GM12878 (cell line): Measurements from ENCODE around the gene SLC24A3. TPM values are rescaled to one million over a fixed set of nuclear protein-coding genes. Genes with fewer than 3 reads are reported as not detected.

Experiments used
- ATAC-seq: fragments of 200-7000 bp; cut with Tn5 transposase; 3 replicates; pipeline ENCODE4 v1.9.1; 2020; ENCODE audit warnings: mild to moderate bottlenecking, moderate library complexity
- BruUV-seq: library from RNA; stranded (reverse); fragments of 400-500 nt; replicated peaks from 2 replicates; lab custom pipeline; 2021; lab: Mats Ljungman, UMichigan
- CTCF ChIA-PET: fragments of 300-600 bp; sonication (Branson Sonifier 250); formaldehyde crosslinking; extraction: SDS; loops from one replicate; lab custom pipeline; 2021; ENCODE audit warnings: inconsistent platforms; lab: Yijun Ruan, JAX
- POLR2A ChIA-PET: fragments of 350-600 bp; formaldehyde crosslinking; extraction: SDS; loops from one replicate; lab custom pipeline; 2021; ENCODE audit warnings: inconsistent platforms; lab: Charles Lee
- RAD21 ChIA-PET: fragments of 300-600 bp; sonication (Branson Sonifier 250); formaldehyde crosslinking; loops from one replicate; lab custom pipeline; 2023; ENCODE audit warnings: antibody characterized with exemption; ENCODE audit not compliant: unreplicated experiment; lab: Charles Lee
- SMC1A ChIA-PET: fragments of 300-600 bp; sonication (Branson Sonifier 250); formaldehyde crosslinking; loops from one replicate; lab custom pipeline; 2023; ENCODE audit not compliant: unreplicated experiment, uncharacterized antibody; lab: Charles Lee
- DNase-seq: peaks from one replicate; pipeline ENCODE4 v3.0.0-alpha.2; 2011; ENCODE audit warnings: low read depth, low spot score
- FAIRE-seq: peaks from 3 replicates; lab custom pipeline; 2011; peaks lifted over from hg19 to GRCh38; lab: Jason Lieb, UNC
- H2AFZ ChIP-seq: 2 replicates; pipeline ENCODE4 v1.6.0; 2011; ENCODE audit warnings: low read depth, low read length, control low read depth; ENCODE audit not compliant: control insufficient read depth
- H3K27ac ChIP-seq: 2 replicates; pipeline ENCODE4 v1.5.1; 2011; ENCODE audit warnings: control low read depth; ENCODE audit not compliant: control insufficient read depth, insufficient read depth
- H3K27me3 ChIP-seq, 2 experiments: replicated peaks in 1 of 2; 2 replicates each; pipeline versions ENCODE4 v1.6.0 to v1.6.1; 2011; ENCODE audit warnings: low read length in 1 of 2; ENCODE audit not compliant: control insufficient read depth in 2 of 2, insufficient read depth in 2 of 2
- H3K36me3 ChIP-seq, 2 experiments: 2 replicates each; pipeline ENCODE4 v1.5.1; 2011; ENCODE audit warnings: low read length in 1 of 2; ENCODE audit not compliant: control insufficient read depth in 2 of 2, insufficient read depth in 2 of 2
- H3K4me1 ChIP-seq: 2 replicates; pipeline ENCODE4 v1.6.1; 2011; ENCODE audit warnings: mild to moderate bottlenecking, low read length, moderate library complexity, mixed read lengths; ENCODE audit not compliant: control insufficient read depth, insufficient read depth
- H3K4me2 ChIP-seq: 2 replicates; pipeline ENCODE4 v1.6.0; 2011; ENCODE audit warnings: control low read depth; ENCODE audit not compliant: control insufficient read depth, insufficient read depth
- H3K4me3 ChIP-seq: fragments of 200-600 bp; sonication (generic); 2 replicates; pipeline ENCODE4 v1.5.1; 2016
- H3K79me2 ChIP-seq: 2 replicates; pipeline ENCODE4 v1.6.0; 2011; ENCODE audit warnings: low read length; ENCODE audit not compliant: control insufficient read depth, insufficient read depth
- H3K9ac ChIP-seq: 2 replicates; pipeline ENCODE4 v1.8.0; 2011; ENCODE audit warnings: low read length, control low read depth, mixed read lengths; ENCODE audit not compliant: control insufficient read depth, insufficient read depth
- H3K9me3 ChIP-seq: replicated peaks from 3 replicates; pipeline ENCODE4 v1.5.1; 2011; ENCODE audit warnings: mild to moderate bottlenecking, low read length; ENCODE audit not compliant: control insufficient read depth, insufficient read depth
- H4K20me1 ChIP-seq: 2 replicates; pipeline ENCODE4 v1.6.0; 2011; ENCODE audit not compliant: control insufficient read depth, insufficient read depth
- BMI1 ChIP-seq: fragments of 450-650 bp; IDR thresholded peaks from 2 replicates; pipeline ENCODE4 v1.6.1; 2016; ENCODE audit warnings: mild to moderate bottlenecking, moderate library complexity, borderline replicate concordance
- MEF2A ChIP-seq: IDR thresholded peaks from 2 replicates; pipeline ENCODE4 v1.6.1; 2011; ENCODE audit warnings: low read depth, mild to moderate bottlenecking, low read length, moderate library complexity; ENCODE audit not compliant: insufficient read depth
- MYB ChIP-seq: fragments of 150-350 bp; IDR thresholded peaks from 2 replicates; pipeline ENCODE4 v1.6.1; 2014; ENCODE audit warnings: mild to moderate bottlenecking, low read depth, low read length, borderline replicate concordance
- PRDM15 ChIP-seq: fragments of 450-650 bp; formaldehyde crosslinking; IDR thresholded peaks from 2 replicates; pipeline ENCODE4 v1.4.0; 2020; ENCODE audit warnings: mild to moderate bottlenecking, moderate library complexity
- SP1 ChIP-seq: IDR thresholded peaks from one replicate; pipeline ENCODE4 v1.6.1; 2011; ENCODE audit warnings: low read depth, low read length
- ZBTB40 ChIP-seq: fragments of 450-650 bp; IDR thresholded peaks from 2 replicates; pipeline ENCODE4 v1.6.1; 2016; ENCODE audit warnings: mild to moderate bottlenecking, moderate library complexity, borderline replicate concordance
- ZNF207 ChIP-seq: fragments of 450-650 bp; IDR thresholded peaks from 2 replicates; pipeline ENCODE4 v1.6.1; 2014; ENCODE audit warnings: antibody characterized with exemption, mild to moderate bottlenecking, borderline replicate concordance
- WGBS: methylation state at CpG from one replicate; pipeline ENCODE4 v1.1.6; 2016; ENCODE audit warnings: low lambda C conversion rate; ENCODE audit not compliant: insufficient replicate concordance, insufficient coverage; ENCODE audit errors: missing lambda C conversion rate; 5-methylcytosine and 5-hydroxymethylcytosine counted together
- in situ Hi-C: fragments of 300-500 bp; cut with MboI; formaldehyde crosslinking; loops from 9 replicates; pipeline ENCODE4 v1.14.3; 2018; ENCODE audit warnings: mixed read lengths
- intact Hi-C: fragments of 100-400 bp; cut with micrococcal nuclease; formaldehyde crosslinking; loops from one replicate; pipeline ENCODE4 v1.14.2; 2022; ENCODE audit not compliant: unreplicated experiment
- polyA plus RNA-seq, 11 experiments: library from polyadenylated mRNA; depleted of rRNA in 4 of 11; unstranded in 6 of 11; stranded (reverse) in 5 of 11; fragments of >200 nt; fragmentation: Nextera tagmentation in 4 of 11; fragmentation: Illumina TruSeq in 1 of 11; extraction: Ambion mirVana in 4 of 11; extraction: Trizol in 1 of 11; gene quantifications; 1 replicate in 1 of 11; 2 replicates in 10 of 11; pipeline versions ENCODE4 v1.2.1 to v1.2.3, GENCODE V29; 2011 to 2016; ENCODE audit warnings: inconsistent platforms in 2 of 11, missing spikeins in 2 of 11, low read depth in 1 of 11
- total RNA-seq, 4 experiments: library from RNA; depleted of rRNA in 3 of 4; stranded (reverse); fragments of >200 nt in 3 of 4; fragmentation: Illumina TruSeq in 1 of 4; extraction: Trizol in 1 of 4; gene quantifications; 2 replicates each; pipeline versions ENCODE4 v1.2.1 to v1.2.3, GENCODE V29; 2013 to 2021
- TF ChIP-seq, protein P1 (sequence below): IDR thresholded peaks from 2 replicates; pipeline ENCODE4 v1.6.1; 2011; ENCODE audit warnings: mild to moderate bottlenecking, low read depth, low read length, moderate library complexity; ENCODE audit not compliant: insufficient replicate concordance

SLC24A3 gene
- total and polyA plus RNA-seq, 10 of the 15 experiments (the other 5 are each of a cell fraction or from before 2014, with no cell fraction given) = 0.04 TPM; not detected in 9

GRCh38 chr20:19405958-19406357 is 193.5 kb downstream of the SLC24A3 start:
- Histone ChIP-seq H2AFZ (no peak overlapping the region), H3K79me2 (no peaks in the 10 kb centered on the region), H3K4me2 (no peak overlapping the region), H4K20me1 (no peaks in the 10 kb centered on the region), H3K36me3 (no peaks in the 10 kb centered on the region), H3K27me3 (no peaks in the 10 kb centered on the region; a peak in 2 of 4 replicates), H3K4me3 (no peak overlapping the region), H3K9me3 (no peaks in the 10 kb centered on the region), H3K27ac (no peak overlapping the region), H3K4me1 (no peaks in the 10 kb centered on the region), H3K9ac (no peak overlapping the region)
- POLR2A ChIA-PET = no interaction called here
- in situ Hi-C loops (no loop called here), intact Hi-C loops (no loop called here)
- WGBS = 31% methylated on average over 3 of the region's 3 CpGs
- DNase-seq (no peak), ATAC-seq (no peak), FAIRE-seq (no peak)
- TF ChIP-seq PRDM15 (no peak), ZNF207 (no peak)
- CTCF ChIA-PET = no interaction called here
- BruUV-seq = no TSS peak
- SMC1A ChIA-PET = no interaction called here
- RAD21 ChIA-PET = no interaction called here

GRCh38 chr20:19406381-19406780 is 193.9 kb downstream of the SLC24A3 start:
- Histone ChIP-seq H3K4me2 (no peak overlapping the region), H3K4me1 (no peaks in the 10 kb centered on the region), H3K27me3 (no peaks in the 10 kb centered on the region; a peak in 2 of 4 replicates), H3K4me3 (no peak overlapping the region), H3K9me3 (no peaks in the 10 kb centered on the region), H3K79me2 (no peaks in the 10 kb centered on the region), H4K20me1 (no peaks in the 10 kb centered on the region), H3K9ac (no peak overlapping the region), H3K36me3 (no peaks in the 10 kb centered on the region), H3K27ac (no peak overlapping the region), H2AFZ (no peak overlapping the region)
- WGBS = 0% methylated on average over 2 of the region's 2 CpGs
- ChIA-PET SMC1A (no interaction called here), POLR2A (no interaction called here), RAD21 (no interaction called here), CTCF (no interaction called here)
- DNase-seq = no peak
- no TSS peak for BruUV-seq
- in situ Hi-C loops = no loop called here
- intact Hi-C loops = no loop called here
- TF ChIP-seq MEF2A = no peak
- TF ChIP-seq, protein P1, sequence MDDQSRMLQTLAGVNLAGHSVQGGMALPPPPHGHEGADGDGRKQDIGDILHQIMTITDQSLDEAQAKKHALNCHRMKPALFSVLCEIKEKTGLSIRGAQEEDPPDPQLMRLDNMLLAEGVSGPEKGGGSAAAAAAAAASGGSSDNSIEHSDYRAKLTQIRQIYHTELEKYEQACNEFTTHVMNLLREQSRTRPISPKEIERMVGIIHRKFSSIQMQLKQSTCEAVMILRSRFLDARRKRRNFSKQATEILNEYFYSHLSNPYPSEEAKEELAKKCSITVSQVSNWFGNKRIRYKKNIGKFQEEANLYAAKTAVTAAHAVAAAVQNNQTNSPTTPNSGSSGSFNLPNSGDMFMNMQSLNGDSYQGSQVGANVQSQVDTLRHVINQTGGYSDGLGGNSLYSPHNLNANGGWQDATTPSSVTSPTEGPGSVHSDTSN = no peak
- TF ChIP-seq MYB = no peak
- no peak for TF ChIP-seq ZBTB40
- TF ChIP-seq SP1 = no peak
- no peak for TF ChIP-seq BMI1
- ATAC-seq = no peak
- FAIRE-seq = no peak
